Stimulated activated CD8-positive, alpha-beta memory T cell treated with anti-CD3 and anti-CD28 coated beads, Interleukin-12 subunit alpha, Interleukin-12 subunit beta, amount 100 ng/mL, for 24 hours (primary cell): ENCODE results near the gene KRTAP10-2.

Source experiments
- DNase-seq: peaks from one replicate; pipeline ENCODE4 v3.0.0-alpha.2; 2020; ENCODE audit errors: extremely low read depth

KRTAP10-2 gene

GRCh38 chr21:44526096-44526997, 25.0 kb downstream of the KRTAP10-2 start:
- DNase-seq = no peak

GRCh38 chr21:44525391-44526095, 25.8 kb downstream of the KRTAP10-2 start:
- no peak for DNase-seq

DNA sequence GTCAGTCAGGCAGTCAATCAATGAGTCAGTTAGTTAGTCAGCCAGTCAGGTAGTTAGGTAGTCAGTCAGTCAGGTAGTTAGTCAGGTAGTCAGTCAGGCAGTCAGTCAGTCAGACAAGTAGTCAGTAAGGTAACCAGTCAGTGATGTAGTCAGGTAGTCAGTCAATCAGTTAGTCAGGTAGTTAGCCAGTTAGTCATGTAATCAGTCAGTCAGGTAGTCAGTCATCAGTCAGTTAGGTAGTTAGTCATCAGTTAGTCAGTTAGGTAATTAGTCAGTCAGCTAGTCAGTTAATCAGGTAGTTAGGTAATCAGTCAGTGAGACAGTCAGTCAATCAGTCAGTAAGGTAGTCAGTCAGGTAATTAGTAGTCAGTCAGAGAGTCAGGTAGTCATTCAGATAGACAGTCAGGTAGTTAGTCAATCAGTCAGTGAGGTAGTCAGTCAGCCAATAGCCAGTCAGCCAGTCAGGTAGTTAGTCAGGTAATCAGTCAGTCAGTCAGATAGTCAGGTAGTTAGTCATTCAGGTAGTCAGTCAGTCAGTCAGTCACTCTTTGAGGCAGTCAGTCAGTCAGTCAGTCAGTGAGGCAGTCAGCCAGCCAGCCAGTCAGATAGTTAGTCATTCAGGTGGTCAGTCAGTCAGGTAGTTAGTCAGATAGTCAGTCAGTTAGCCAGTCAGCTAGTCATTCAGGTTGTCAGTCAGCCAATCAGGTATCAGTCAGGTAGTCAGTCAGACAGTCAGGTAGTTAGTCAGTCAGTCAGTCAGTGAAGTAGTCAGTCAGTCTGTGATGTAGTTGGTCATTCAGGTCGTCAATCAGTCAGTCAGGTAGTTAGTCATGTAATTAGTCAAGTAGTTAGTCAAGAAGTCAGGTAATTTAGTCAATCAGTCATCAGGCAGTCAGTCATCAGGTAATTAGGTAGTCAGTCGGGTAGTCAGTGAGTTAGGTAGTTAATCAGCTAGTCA, 26.6 kb downstream of the KRTAP10-2 start:
- no peak for DNase-seq

DNA sequence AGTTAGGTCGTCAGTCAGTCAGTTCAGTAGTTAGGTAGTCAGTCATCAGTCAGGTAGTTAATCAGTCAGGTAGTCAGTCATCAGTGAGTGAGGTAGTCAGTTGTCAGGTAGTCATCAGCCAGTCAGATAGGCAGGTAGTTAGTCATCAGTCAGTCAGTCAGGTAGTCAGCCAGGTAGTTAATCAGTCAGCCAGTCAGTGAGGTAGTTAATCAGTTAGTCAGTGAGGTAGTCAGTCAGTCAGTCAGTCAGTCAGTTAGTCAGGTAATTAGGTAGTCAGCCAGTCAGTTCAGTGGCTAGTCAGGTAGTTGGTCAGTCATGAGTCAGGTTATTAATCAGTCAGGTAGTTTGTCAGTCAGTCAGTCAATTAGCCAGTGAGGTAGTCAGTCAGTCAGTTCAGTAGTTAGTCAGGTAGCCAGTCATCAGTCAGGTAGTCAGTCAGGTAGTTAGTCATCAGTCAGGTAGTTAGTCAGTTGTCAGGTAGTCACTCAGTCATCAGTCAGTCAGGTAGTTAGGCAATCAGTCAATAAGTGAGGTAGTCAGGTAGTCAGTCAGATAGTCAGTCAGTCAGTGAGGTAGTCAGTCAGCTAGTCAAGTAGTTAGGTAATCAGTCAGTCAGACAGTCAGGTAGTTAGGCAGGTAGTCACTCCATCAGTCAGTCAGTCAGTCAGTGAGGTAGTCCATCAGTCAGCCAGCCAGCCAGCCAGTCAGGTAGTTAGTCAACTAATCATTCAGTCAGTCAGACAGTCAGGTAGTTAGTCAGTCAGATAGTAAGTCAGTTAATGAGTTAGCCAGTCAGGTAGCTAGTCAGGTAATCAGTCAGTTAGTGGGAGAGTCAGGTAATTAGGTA, 27.5 kb downstream of the KRTAP10-2 start:
- DNase-seq = no peak

DNA sequence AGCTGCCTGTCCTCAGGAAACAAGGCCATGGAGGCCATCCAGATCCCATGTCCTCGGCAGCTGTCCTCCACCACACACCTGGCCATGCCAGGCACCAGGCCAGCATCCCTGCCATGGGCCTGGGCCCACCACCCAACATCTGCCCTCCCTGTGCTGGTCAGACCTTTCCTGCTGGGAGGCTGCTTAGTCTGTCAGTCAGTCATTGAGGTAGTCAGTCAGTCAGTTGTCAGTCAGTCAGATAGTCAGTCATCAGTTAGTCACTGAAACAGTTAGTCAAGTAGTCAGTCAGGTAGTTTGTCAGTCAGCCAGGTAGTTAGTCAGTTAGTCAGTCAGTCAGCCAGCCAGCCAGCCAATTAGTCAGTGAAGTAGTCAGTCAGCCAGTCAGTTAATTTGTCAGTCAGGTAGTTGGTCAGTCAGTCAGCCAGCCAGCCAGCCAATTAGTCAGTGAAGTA, 28.5 kb downstream of the KRTAP10-2 start:
- no peak for DNase-seq

GRCh38 chr21:44521928-44522752, 29.2 kb downstream of the KRTAP10-2 start:
- no peak for DNase-seq

- DNase-seq = no peak
These were observed 29.9 kb downstream of the KRTAP10-2 start for GRCh38 chr21:44521301-44521927.

GRCh38 chr21:44520326-44521300, 30.7 kb downstream of the KRTAP10-2 start:
- no peak for DNase-seq

- no peak for DNase-seq
These were observed 31.7 kb downstream of the KRTAP10-2 start for GRCh38 chr21:44519346-44520325.

DNA sequence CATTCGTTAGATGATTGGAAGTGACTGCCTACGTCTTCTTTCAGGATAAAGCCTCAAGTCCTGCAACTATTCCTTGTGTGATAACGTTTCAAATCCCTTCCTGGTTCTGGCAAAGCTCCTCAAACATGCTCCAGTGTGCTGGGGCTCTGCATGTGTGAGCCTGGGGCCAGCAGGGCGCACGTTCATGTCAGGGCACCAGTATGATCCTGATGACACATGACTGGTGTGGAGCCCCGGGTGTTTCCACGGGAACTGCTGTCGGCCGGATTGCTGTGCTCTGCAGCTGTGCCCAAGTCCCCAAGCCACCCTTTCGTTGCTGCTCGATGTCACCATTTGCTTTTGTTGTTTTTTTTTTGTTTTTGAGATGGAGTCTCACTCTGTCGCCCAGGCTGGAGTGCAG, 32.6 kb downstream of the KRTAP10-2 start:
- DNase-seq = no peak

- DNase-seq = no peak
These were observed 34.0 kb downstream of the KRTAP10-2 start for GRCh38 chr21:44517175-44517899.

DNA sequence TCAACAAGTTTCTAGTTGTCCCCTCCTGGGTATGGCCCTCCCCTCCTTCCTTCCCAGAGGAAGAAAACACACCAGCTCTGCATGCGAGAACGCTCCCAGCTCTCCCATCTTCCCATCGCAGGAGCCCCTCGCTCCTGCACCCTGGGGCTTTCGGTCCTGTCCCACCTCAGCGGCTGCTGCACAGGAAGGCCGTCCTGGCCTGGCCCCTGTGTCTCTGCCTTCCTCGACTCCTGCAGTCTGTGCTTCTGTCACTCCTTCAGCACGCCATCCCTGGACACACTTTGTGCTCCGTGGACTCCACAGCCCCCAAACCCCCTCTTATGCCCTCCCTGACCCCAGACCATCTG, 34.5 kb downstream of the KRTAP10-2 start:
- no peak for DNase-seq

DNA sequence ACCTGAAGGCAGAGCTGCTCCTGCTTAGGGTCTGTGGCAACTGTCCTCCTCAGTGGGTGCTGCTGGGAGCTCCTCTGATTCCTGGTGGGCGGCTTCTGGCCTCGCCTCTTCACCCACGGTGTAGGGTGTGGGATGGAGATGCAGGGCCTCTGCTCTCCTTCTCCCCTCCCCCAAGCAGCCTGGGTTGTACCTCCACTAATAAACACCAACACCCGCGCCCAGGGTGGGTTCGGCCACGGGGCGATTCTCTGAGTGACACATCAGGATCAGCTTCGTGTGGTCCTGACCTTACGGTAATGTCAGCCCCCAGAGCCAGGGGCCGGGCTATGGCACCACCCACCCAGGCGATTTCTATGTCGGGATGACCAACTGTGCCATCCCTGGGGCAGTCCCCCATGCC, 35.0 kb downstream of the KRTAP10-2 start:
- DNase-seq = no peak

GRCh38 chr21:44515359-44516165, 35.7 kb downstream of the KRTAP10-2 start:
- no peak for DNase-seq

DNA sequence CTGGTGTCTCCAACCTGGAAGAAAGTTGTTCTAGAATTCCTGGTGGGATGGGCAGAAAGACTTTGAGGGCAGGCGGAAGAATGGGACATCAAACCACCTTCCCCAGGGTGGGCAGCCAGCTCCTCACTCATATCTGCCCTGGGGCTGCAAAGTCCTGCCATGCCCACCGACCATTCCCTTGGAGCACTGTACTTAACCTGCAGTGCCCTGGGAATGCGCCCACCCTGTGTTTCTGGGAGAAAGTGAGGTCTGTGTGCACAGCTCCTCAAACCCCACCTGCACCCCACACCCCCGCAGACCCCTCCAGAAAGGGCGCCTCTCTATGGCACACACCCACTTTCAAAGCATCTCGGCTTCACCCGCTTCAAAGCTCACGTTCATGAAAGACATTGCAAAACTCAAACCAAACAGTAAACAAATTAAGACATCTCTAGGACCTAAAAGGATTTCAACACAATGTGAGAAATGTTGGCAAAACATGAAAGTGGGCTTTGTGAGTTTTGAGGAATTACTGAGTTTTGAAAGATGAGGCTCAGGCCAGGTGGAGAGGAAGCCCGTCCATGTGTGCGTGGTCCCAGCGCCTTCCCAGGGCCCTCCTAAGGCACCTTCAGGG, 36.5 kb downstream of the KRTAP10-2 start:
- DNase-seq = no peak
